ENCODE measurements around the gene ARL9. TPM values are rescaled to one million over a fixed set of nuclear protein-coding genes. Genes with fewer than 3 reads are reported as not detected.

The ARL9 gene
- total RNA-seq, 1 experiment from 2014 or later, result not detected

GRCh38 chr4:56550642-56551041 lies 45.1 kb downstream of the ARL9 start:
- TF ChIP-seq, protein P1, sequence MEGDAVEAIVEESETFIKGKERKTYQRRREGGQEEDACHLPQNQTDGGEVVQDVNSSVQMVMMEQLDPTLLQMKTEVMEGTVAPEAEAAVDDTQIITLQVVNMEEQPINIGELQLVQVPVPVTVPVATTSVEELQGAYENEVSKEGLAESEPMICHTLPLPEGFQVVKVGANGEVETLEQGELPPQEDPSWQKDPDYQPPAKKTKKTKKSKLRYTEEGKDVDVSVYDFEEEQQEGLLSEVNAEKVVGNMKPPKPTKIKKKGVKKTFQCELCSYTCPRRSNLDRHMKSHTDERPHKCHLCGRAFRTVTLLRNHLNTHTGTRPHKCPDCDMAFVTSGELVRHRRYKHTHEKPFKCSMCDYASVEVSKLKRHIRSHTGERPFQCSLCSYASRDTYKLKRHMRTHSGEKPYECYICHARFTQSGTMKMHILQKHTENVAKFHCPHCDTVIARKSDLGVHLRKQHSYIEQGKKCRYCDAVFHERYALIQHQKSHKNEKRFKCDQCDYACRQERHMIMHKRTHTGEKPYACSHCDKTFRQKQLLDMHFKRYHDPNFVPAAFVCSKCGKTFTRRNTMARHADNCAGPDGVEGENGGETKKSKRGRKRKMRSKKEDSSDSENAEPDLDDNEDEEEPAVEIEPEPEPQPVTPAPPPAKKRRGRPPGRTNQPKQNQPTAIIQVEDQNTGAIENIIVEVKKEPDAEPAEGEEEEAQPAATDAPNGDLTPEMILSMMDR (conservative IDR thresholded peaks at IDR 0.05), result no peak
- no peak for DNase-seq
- Mint-ChIP-seq H3K4me3 (no peak overlapping the region; a peak in 1 of 5 replicates), H3K36me3 (ENCODE audit: insufficient read depth in 1 of 3, low read depth in 3 of 3) (no peaks in the 10 kb centered on the region; a peak in 1 of 7 replicates), H3K27ac (no peak overlapping the region; a peak in 1 of 7 replicates), H3K4me1 (peaks cover 3 to 11% of the 10 kb centered on the region in 2 experiments; a peak in 3 of 4 replicates), H3K9me3 (no peaks in the 10 kb centered on the region; a peak in 2 of 5 replicates), H3K27me3 (ENCODE audit: low read depth) (peaks cover 39% of the 10 kb centered on the region)
- H2BK15ac ChIP-seq (ENCODE audit: low read depth, low read length), result no peak overlapping the region
- H3T11ph ChIP-seq (ENCODE audit: low read length), result no peak overlapping the region
- H3K4ac ChIP-seq (ENCODE audit: low read depth, low read length), result no peak overlapping the region
- no peak overlapping the region for H2AFZ ChIP-seq (ENCODE audit: low read length)
- no peak overlapping the region for H2BK12ac ChIP-seq (ENCODE audit: insufficient read length, low read depth, low read length)
- H3K4me2 ChIP-seq (ENCODE audit: insufficient read depth, insufficient read length, low read length), result no peak overlapping the region
- no peaks in the 10 kb centered on the region for H3K9me3 ChIP-seq (ENCODE audit: control insufficient read depth, low read depth, low read length)
- WGBS (ENCODE audit: extremely low coverage, insufficient read length, low lambda C conversion rate), result no CpG with 5 or more reads among the region's 8 CpGs
- no peak overlapping the region for H4K91ac ChIP-seq (ENCODE audit: insufficient read length, low read depth, low read length)
- no peak overlapping the region for H3K27ac ChIP-seq (ENCODE audit: insufficient read length, low read depth, low read length)
- no peak overlapping the region for H2AK5ac ChIP-seq (ENCODE audit: insufficient read length, low read length)
- H2BK120ac ChIP-seq (ENCODE audit: low read depth, low read length, poor library complexity, severe bottlenecking), result no peak overlapping the region
- H2BK20ac ChIP-seq (ENCODE audit: low read depth, low read length, poor library complexity, severe bottlenecking), result no peak overlapping the region
- H4K8ac ChIP-seq (replicated peaks; ENCODE audit: insufficient read length, low read depth, low read length), result no peak overlapping the region
- H4K20me1 ChIP-seq (ENCODE audit: control insufficient read depth, insufficient read depth, insufficient read length), result no peaks in the 10 kb centered on the region
- no peaks in the 10 kb centered on the region for H3K79me1 ChIP-seq (ENCODE audit: insufficient read depth, low read depth, low read length, poor library complexity, severe bottlenecking)
- no peaks in the 10 kb centered on the region for H3K79me2 ChIP-seq (ENCODE audit: insufficient read depth, low read length)
- H3K9ac ChIP-seq (ENCODE audit: extremely low read depth, insufficient read length, low read length), result no peak overlapping the region
- H2BK5ac ChIP-seq (ENCODE audit: insufficient read length, low read length), result no peak overlapping the region
- H3K56ac ChIP-seq (ENCODE audit: insufficient read length, low read depth, low read length), result no peak overlapping the region
- no peak overlapping the region for H3K18ac ChIP-seq (ENCODE audit: insufficient read length, low read depth, low read length)
- H3K4me1 ChIP-seq (ENCODE audit: insufficient read depth, low read length), result no peaks in the 10 kb centered on the region
- H3K23ac ChIP-seq (ENCODE audit: insufficient read length, low read depth, low read length), result no peak overlapping the region
- no peaks in the 10 kb centered on the region for H3K23me2 ChIP-seq (ENCODE audit: insufficient read length, low read depth, low read length, poor library complexity, severe bottlenecking)
- H4K5ac ChIP-seq (ENCODE audit: insufficient read length, low read depth, low read length), result no peak overlapping the region
- no peak overlapping the region for H3K14ac ChIP-seq (ENCODE audit: insufficient read depth, low read length)
- H3K27me3 ChIP-seq (ENCODE audit: insufficient read depth, low read length), result no peaks in the 10 kb centered on the region

Data from H9 (cell line).